GM23248 (cell line): ENCODE data around the gene OR6B3.

ENCODE experiments used
- EZH2 ChIP-seq: fragments of 200-600 bp; sonication (generic); IDR thresholded peaks from 2 replicates; pipeline ENCODE4 v1.6.1; 2018; ENCODE audit warnings: antibody characterized with exemption, mild to moderate bottlenecking; ENCODE audit not compliant: insufficient read depth, poor library complexity, severe bottlenecking
- EZH2phosphoT487 ChIP-seq: fragments of 200-600 bp; sonication (generic); IDR thresholded peaks from 2 replicates; pipeline ENCODE4 v1.6.1; 2018; ENCODE audit warnings: antibody characterized with exemption, moderate library complexity, mild to moderate bottlenecking, low read depth; ENCODE audit not compliant: insufficient read depth

GRCh38 chr2:240098349-240098748 is 45.0 kb upstream of the OR6B3 start:
- TF ChIP-seq EZH2phosphoT487 = no peak
- TF ChIP-seq EZH2 = no peak
